PC-3 (cell line): ENCODE results near the gene BICRA. TPM values are rescaled to one million over a fixed set of nuclear protein-coding genes. Genes with fewer than 3 reads are reported as not detected.

Source experiments
- ATAC-seq: fragments of 200-7000 bp; cut with Tn5 transposase; 2 replicates; pipeline ENCODE4 v1.9.1; 2020; ENCODE audit warnings: mild to moderate bottlenecking, moderate library complexity
- BruUV-seq: library from RNA; stranded (reverse); fragments of 400-500 nt; replicated peaks from 2 replicates; lab custom pipeline; 2021; lab: Mats Ljungman, UMichigan
- CTCF ChIA-PET: fragments of 300-600 bp; sonication (Branson Sonifier 250); formaldehyde crosslinking; loops from one replicate; lab custom pipeline; 2022; ENCODE audit warnings: antibody characterized with exemption; lab: Charles Lee
- POLR2A ChIA-PET: fragments of 300-600 bp; sonication (Branson Sonifier 250); formaldehyde crosslinking; loops from one replicate; lab custom pipeline; 2022; ENCODE audit warnings: antibody characterized with exemption; ENCODE audit not compliant: unreplicated experiment; lab: Charles Lee
- DNase-seq: peaks from one replicate; pipeline ENCODE4 v3.0.0-alpha.2; 2015
- H2AFZ ChIP-seq: fragments of 300-600 bp; sonication (generic); 2 replicates; pipeline ENCODE4 v1.6.0; 2016; ENCODE audit warnings: antibody characterized with exemption, low read length
- H3F3A ChIP-seq: fragments of 300-600 bp; sonication (generic); one replicate; pipeline ENCODE4 v1.6.0; 2017; ENCODE audit warnings: antibody characterized with exemption, low read length, control low read depth, mild to moderate bottlenecking; ENCODE audit not compliant: unreplicated experiment
- H3K27ac ChIP-seq: fragments of 300-600 bp; sonication (generic); 2 replicates; pipeline ENCODE4 v1.5.1; 2016; ENCODE audit warnings: mild to moderate bottlenecking, low read length
- H3K27me3 ChIP-seq: fragments of 300-600 bp; sonication (generic); 2 replicates; pipeline ENCODE4 v1.6.1; 2016; ENCODE audit warnings: low read length, mixed read lengths
- H3K36me3 ChIP-seq: fragments of 300-600 bp; sonication (generic); 2 replicates; pipeline ENCODE4 v1.6.1; 2016; ENCODE audit warnings: low read depth, mixed run types, low read length, mixed read lengths
- H3K4me1 ChIP-seq: fragments of 300-600 bp; sonication (generic); 2 replicates; pipeline ENCODE4 v1.5.1; 2016; ENCODE audit warnings: low read length; ENCODE audit not compliant: insufficient read depth
- H3K4me2 ChIP-seq: fragments of 300-600 bp; sonication (generic); 2 replicates; pipeline ENCODE4 v1.6.0; 2016; ENCODE audit warnings: low read length
- H3K4me3 ChIP-seq: fragments of 300-600 bp; sonication (generic); 2 replicates; pipeline ENCODE4 v1.5.1; 2016; ENCODE audit warnings: mild to moderate bottlenecking, low read length, mixed read lengths
- H3K79me2 ChIP-seq: fragments of 300-600 bp; sonication (generic); 2 replicates; pipeline ENCODE4 v1.6.1; 2017; ENCODE audit warnings: low read length, mixed read lengths
- H3K9ac ChIP-seq: fragments of 300-600 bp; sonication (generic); 2 replicates; pipeline ENCODE4 v1.6.0; 2016; ENCODE audit warnings: mild to moderate bottlenecking, low read length
- H3K9me2 ChIP-seq: fragments of 300-600 bp; sonication (generic); replicated peaks from 2 replicates; pipeline ENCODE4 v1.6.1; 2016; ENCODE audit warnings: mixed run types, low read length, mixed read lengths
- H3K9me3 ChIP-seq: fragments of 300-600 bp; sonication (generic); 2 replicates; pipeline ENCODE4 v1.6.1; 2016; ENCODE audit warnings: low read length, mixed read lengths
- H4K20me1 ChIP-seq: fragments of 300-600 bp; sonication (generic); 2 replicates; pipeline ENCODE4 v1.6.1; 2016; ENCODE audit warnings: low read length, mixed read lengths
- CTCF ChIP-seq: fragments of 300-600 bp; sonication (generic); conservative IDR thresholded peaks from 2 replicates; pipeline ENCODE4 v1.5.1; 2017; ENCODE audit warnings: antibody characterized with exemption, low read depth, mild to moderate bottlenecking, low read length
- EZH2 ChIP-seq: fragments of 300-600 bp; sonication (generic); IDR thresholded peaks from one replicate; pipeline ENCODE4 v1.6.1; 2017; ENCODE audit warnings: antibody characterized with exemption, mild to moderate bottlenecking, low read length; ENCODE audit not compliant: unreplicated experiment
- EZH2phosphoT487 ChIP-seq: fragments of 300-600 bp; sonication (generic); IDR thresholded peaks from 2 replicates; pipeline ENCODE4 v1.6.1; 2018; ENCODE audit warnings: mild to moderate bottlenecking, antibody characterized with exemption, low read length, borderline replicate concordance
- intact Hi-C: fragments of 100-400 bp; cut with micrococcal nuclease; formaldehyde crosslinking; loops from 2 replicates; pipeline ENCODE4 v1.9.0; 2023
- total RNA-seq: library from RNA; depleted of rRNA; stranded (reverse); fragments of >200 nt; gene quantifications from 2 replicates; pipeline ENCODE4 v1.2.3, GENCODE V29; 2014

BICRA gene
- total RNA-seq, 1 experiment from 2014 or later = 1.2 TPM

- Histone ChIP-seq H2AFZ (no peak overlapping the region), H4K20me1 (peaks cover 7% of the 10 kb centered on the region; the same call in 1 of the 2 replicates), H3K4me2 (no peak overlapping the region), H3K4me1 (peaks cover 8% of the 10 kb centered on the region; the same call in 1 of the 2 replicates), H3K9me3 (no peaks in the 10 kb centered on the region), H3K79me2 (peaks cover 93% of the 10 kb centered on the region), H3K27me3 (no peaks in the 10 kb centered on the region), H3K27ac (no peak overlapping the region), H3K4me3 (no peak overlapping the region), H3K36me3 (no peaks in the 10 kb centered on the region), H3K9me2 (no peaks in the 10 kb centered on the region), H3K9ac (no peak overlapping the region), H3F3A (no peaks in the 10 kb centered on the region)
- BruUV-seq = no TSS peak
- intact Hi-C loops = no loop called here
- ChIA-PET CTCF (no interaction called here), POLR2A (no interaction called here)
- no peak for TF ChIP-seq EZH2
- TF ChIP-seq EZH2phosphoT487 = no peak
- no peak for TF ChIP-seq CTCF
- no peak for DNase-seq
- no peak for ATAC-seq
Observed at GRCh38 chr19:47615230-47615629, 6.3 kb downstream of the BICRA start.

GRCh38 chr19:47615714-47616113 lies 6.8 kb downstream of the BICRA start:
- POLR2A ChIA-PET = no interaction called here
- no peaks in the 10 kb centered on the region for H3K36me3 ChIP-seq
- H3K9ac ChIP-seq = no peak overlapping the region
- H2AFZ ChIP-seq = no peak overlapping the region
- no peak for ATAC-seq
- no TSS peak for BruUV-seq
- no peak for DNase-seq
- peaks cover 91% of the 10 kb centered on the region for H3K79me2 ChIP-seq
- H3F3A ChIP-seq = no peaks in the 10 kb centered on the region
- no peak overlapping the region for H3K27ac ChIP-seq
- TF ChIP-seq EZH2 = no peak
- TF ChIP-seq CTCF = no peak
- TF ChIP-seq EZH2phosphoT487 = no peak
- H3K9me3 ChIP-seq = no peaks in the 10 kb centered on the region
- no peaks in the 10 kb centered on the region for H3K27me3 ChIP-seq
- CTCF ChIA-PET = no interaction called here
- H3K4me3 ChIP-seq = no peak overlapping the region
- no peaks in the 10 kb centered on the region for H3K9me2 ChIP-seq
- H3K4me1 ChIP-seq = peaks cover 4% of the 10 kb centered on the region; the same call in 1 of the 2 replicates
- intact Hi-C loops = no loop called here
- no peak overlapping the region for H3K4me2 ChIP-seq
- H4K20me1 ChIP-seq = peaks cover 7% of the 10 kb centered on the region; the same call in 1 of the 2 replicates

GRCh38 chr19:47618771-47619170 lies 9.8 kb downstream of the BICRA start:
- H3K4me1 ChIP-seq = no peaks in the 10 kb centered on the region
- no peak for TF ChIP-seq EZH2phosphoT487
- no peak for TF ChIP-seq CTCF
- no peak for TF ChIP-seq EZH2
- intact Hi-C loops = no loop called here
- peaks cover 4% of the 10 kb centered on the region; the same call in 1 of the 2 replicates for H4K20me1 ChIP-seq
- ChIA-PET CTCF (no interaction called here), POLR2A (no interaction called here)
- H3K9me2 ChIP-seq = no peaks in the 10 kb centered on the region
- H3K9ac ChIP-seq = no peak overlapping the region
- peaks cover 82% of the 10 kb centered on the region for H3K79me2 ChIP-seq
- H3K4me2 ChIP-seq = no peak overlapping the region
- DNase-seq (no peak), ATAC-seq (no peak)
- H2AFZ ChIP-seq = no peak overlapping the region
- H3K27me3 ChIP-seq = no peaks in the 10 kb centered on the region
- no peaks in the 10 kb centered on the region for H3K36me3 ChIP-seq
- H3F3A ChIP-seq = no peaks in the 10 kb centered on the region
- H3K4me3 ChIP-seq = no peak overlapping the region
- no TSS peak for BruUV-seq
- no peak overlapping the region for H3K27ac ChIP-seq
- no peaks in the 10 kb centered on the region for H3K9me3 ChIP-seq
